Measurements from ENCODE around the gene GCNT1.
"Not testable (repeated sequence)": the region's sequence is repeated elsewhere in the genome, so short reads cannot be mapped to it uniquely, and the experiment has no call there.

The GCNT1 gene

DNA sequence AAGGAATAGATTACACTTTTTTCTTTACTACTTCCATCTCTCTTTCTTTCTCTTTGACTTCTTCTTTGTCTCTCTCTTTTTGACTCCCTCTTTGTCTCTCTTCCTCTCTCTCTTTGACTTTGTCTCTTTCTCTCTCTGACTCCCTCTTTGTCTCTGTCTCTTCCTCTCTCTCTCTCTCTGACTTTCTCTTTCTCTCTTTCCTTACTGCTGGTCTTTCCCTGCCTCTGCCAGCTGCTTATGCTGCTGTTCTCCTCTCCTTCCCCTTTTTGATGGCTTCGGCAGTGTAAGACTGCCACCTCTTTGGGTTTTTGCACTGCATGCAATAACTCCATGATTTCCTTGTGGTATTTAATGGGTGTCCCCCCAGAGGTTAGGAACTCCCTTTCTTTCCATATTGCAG, 32.1 kb downstream of the GCNT1 start:
- not testable (repeated sequence) for DNase-seq (ENCODE audit: low spot score)

- not testable (repeated sequence) for DNase-seq (ENCODE audit: low spot score)
Measured at GRCh38 chr9:76493496-76493895, 34.5 kb downstream of the GCNT1 start.

DNA sequence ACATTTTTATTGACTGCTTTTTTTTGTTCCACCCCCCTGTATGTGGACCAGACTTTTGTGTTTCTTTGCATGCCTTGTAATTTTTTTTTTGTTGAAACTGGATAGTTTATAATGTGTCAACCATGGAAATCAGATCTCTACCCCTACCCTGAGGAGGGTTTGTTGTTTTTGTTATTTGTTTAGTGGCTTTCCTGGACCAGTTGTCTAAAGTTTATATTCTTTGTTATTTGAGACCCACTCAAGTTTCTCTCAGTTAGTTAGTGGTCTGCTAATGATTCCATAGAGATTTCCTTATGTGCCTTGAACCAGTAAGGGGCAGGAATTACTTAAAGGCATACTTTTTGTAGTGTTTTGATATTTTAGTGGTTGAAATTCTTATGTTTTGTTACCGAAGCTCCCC, 41.1 kb downstream of the GCNT1 start:
- no peak for DNase-seq (ENCODE audit: low spot score)

GRCh38 chr9:76502746-76503145, 43.8 kb downstream of the GCNT1 start:
- DNase-seq (ENCODE audit: low spot score) = no peak

DNA sequence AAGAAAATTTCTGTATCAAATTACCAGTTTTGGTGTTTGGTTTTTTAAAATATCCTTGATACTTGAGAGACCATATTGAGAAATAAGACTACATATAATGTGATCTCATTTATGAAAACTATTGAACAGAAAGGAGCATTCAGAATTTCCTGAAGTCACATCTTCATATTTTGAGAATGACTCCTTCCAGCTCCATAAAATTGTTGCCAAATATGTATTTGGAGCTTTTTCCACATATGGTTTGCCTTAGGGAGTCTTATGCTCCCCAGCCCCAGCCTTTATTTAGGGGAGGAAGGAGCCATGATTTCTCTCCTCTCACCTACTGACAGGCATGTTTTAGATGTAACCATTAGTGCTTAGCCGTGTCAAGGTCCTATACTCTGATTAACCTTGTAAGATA, 51.1 kb downstream of the GCNT1 start:
- no peak for DNase-seq (ENCODE audit: low spot score)

DNA sequence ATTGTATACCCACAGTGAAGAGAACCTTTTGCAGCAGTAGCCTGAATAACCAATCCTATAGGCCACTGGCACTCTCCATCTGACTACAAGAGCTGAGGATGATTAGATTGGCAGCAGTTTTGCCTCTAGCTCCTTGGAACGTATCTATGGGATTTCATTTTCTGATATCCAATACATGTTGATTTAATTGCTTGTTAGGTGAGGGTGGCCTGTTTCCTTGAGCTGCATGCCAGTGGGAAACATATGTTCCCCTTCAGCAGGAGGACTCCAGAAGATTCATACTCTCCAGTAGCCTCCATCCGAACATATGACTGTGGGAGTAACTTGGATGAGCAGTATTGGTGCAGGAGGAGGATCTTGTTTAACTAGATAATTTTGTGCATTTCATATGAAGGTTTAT, 51.5 kb downstream of the GCNT1 start:
- DNase-seq (ENCODE audit: low spot score) = no peak

DNA sequence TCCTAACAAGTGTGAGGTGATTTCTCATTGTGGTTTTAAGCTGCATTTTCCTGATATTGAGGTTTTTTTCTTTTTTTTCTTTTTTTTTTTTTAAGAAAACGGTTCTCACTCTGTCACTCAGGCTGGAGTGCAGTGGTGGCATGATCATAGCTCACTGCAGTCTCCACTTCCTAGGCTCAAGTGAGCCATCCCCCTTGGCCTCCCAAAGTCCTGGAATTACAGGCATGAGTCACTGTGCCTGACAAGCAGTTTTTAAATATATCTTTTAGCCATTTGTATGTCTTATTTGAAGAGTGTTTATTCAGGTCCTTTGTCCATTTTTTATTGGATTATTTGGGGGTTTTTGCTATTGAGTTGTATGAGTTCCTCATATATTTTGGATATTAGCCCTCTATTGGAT, 53.8 kb downstream of the GCNT1 start:
- no peak for DNase-seq (ENCODE audit: low spot score)

GRCh38 chr9:76516350-76516749, 57.4 kb downstream of the GCNT1 start:
- no peak for DNase-seq (ENCODE audit: low spot score)

- no peak for DNase-seq (ENCODE audit: low spot score)
Measured at GRCh38 chr9:76516871-76517270, 57.9 kb downstream of the GCNT1 start.

GRCh38 chr9:76519075-76519835, 60.3 kb downstream of the GCNT1 start:
- DNase-seq (ENCODE audit: low spot score) = no peak

- no peak for DNase-seq (ENCODE audit: low spot score)
Measured at GRCh38 chr9:76521244-76521681, 62.3 kb downstream of the GCNT1 start.

DNA sequence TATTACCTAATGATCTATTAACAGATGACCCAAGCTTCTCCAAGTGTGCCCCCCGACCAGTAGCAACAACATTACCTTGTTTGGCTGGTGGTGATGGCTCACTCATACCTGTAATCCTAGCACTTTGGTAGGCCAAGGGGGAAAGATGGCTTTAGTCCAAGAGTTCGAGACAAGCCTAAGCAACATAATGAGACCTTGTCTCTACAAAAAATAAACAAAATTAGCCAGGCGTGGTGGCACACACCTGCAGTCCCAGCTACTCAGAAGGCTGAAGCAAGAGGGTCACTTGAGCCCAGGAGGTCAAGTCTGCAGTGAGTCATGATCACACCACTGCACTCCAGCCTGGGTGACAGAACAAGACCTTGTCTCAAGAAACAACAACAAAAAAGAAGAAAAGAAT, 62.9 kb downstream of the GCNT1 start:
- DNase-seq (ENCODE audit: low spot score) = no peak

- DNase-seq (ENCODE audit: low spot score) = not testable (repeated sequence)
Measured at GRCh38 chr9:76523617-76524200, 64.7 kb downstream of the GCNT1 start.

- no peak for DNase-seq (ENCODE audit: low spot score)
Measured at GRCh38 chr9:76525196-76525595, 66.2 kb downstream of the GCNT1 start.

DNA sequence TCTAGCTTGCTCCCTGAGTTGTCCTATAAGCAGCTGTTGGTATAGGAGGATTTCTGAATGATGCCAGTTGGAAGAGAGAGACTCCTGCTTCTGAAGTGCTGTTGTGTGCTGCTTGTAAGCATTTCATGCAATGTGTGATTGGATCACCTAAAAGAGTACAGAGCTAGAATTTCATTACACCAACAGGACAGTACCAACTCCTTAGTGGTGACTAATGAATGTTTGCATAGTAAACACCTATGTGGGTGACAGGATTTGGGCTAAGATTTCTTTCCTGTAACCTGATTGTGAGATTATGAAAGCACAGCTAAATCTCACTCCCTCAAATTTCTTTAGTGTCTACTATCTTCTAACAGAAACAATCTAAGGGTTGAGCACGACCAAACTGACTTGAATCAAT, 67.0 kb downstream of the GCNT1 start:
- no peak for DNase-seq (ENCODE audit: low spot score)

DNA sequence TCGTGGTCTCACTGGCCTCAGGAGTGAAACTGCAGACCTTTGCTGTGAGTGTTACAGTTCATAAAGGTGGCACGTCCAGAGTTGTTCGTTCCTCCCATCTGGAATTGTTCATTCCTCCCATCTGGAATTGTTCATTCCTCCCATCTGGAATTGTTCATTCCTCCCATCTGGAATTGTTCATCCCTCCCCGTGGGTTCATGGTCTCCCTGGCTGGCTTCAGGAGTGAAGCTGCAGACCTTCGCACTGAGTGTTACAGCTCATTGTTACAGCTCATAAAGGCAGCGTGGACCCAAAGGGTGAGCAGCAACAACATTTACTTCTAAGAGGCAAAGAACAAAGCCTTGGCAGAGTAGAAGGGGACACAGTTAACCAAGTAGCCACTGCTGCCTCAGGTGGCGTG, 69.1 kb downstream of the GCNT1 start:
- DNase-seq (ENCODE audit: low spot score) = no peak

GRCh38 chr9:76528642-76529190, 69.7 kb downstream of the GCNT1 start:
- DNase-seq (ENCODE audit: low spot score) = no peak

DNA sequence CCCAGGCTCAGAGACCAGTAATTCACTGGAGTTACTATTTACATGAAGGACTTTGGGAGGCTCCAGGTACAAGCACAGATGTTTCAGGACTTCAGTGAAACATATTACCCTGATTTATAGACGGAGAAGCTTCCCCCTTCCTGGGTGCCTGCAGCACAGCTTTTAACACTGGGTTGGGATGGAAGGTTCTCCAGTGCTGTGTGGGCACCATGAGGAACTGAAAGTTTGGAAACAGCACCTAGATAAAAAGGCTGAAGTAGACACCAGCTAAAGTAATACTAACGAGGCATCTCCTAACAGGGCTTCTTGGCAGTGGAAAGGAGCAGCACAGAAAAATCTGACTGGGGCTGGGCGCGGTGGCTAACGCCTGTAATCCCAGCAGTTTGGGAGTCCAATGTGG, 70.7 kb downstream of the GCNT1 start:
- DNase-seq (ENCODE audit: low spot score) = no peak

DNA sequence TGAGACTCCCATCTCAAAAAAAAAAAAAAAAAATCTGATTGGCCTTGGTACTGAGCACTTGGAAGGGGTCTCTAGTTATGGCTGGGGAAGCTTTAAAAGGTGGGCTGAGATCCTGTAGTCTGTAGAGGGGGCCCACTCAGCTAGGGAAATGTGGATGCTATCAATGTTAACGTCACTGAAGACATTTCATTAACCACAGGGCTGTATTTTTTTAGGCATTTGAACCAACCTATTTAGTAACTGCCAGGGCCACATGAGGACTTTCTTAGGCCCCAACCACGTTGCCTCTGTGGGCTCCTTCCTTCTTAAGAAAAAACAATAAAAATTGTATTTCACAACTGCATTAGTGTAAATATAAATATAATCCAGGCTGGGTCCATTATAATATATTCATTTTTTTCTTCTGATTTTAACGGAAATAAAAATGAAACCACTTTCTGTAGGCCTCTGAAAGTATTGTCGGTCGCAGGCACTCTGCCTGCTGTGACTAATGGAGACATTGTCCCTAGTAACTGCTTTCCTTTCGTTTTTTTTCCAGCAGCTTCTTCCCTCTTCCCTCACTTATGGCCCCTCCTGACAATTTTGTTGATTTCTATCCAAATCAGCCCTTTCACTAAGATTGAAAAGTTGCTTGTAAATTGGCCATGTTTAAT, 71.6 kb downstream of the GCNT1 start:
- DNase-seq (ENCODE audit: low spot score) = no peak

DNA sequence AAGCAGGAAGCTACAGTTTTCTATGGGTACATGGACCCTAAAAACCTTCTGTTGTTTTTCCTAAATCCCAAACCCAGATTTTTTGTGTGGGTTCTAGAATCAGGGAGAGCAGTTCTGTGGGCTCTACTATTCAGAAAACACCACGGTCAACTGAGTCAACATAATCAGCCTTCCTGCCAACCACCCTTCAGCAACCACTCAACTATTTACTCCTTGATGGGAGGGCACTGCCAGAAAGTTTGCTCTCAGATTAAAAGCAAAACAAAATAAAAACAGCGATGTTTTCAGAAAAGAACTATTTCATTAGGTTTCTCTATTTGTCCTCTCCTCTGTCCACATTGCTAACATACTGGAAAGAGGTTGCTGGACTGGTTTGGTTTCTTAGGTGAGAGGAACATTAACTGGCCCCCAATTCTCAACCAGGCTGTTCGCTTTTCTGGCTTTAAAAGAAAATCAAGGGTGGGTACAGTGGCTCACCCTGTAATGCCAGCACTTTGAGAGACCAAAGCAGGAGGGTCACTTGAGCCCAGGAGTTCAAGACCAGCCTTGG, 72.3 kb downstream of the GCNT1 start:
- DNase-seq (ENCODE audit: low spot score) = no peak

DNA sequence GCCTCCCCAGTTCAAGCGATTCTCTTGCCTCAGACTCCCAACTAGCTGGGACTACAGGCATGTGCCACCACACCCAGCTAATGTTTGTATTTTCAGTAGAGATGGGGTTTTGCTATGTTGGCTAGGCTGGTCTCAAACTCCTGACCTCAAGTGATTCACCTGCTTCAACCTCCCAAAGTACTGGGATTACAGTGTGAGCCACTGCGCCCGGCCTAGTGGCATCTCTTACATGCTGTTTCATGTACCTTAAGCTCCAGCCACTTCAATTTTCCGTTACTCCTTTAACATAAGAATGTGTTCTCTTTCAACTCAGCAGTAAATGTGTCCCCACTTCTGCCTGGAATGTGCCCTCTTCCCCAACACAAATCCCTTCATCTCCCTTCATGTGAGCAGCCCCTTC, 73.9 kb downstream of the GCNT1 start:
- not testable (repeated sequence) for DNase-seq (ENCODE audit: low spot score)

DNA sequence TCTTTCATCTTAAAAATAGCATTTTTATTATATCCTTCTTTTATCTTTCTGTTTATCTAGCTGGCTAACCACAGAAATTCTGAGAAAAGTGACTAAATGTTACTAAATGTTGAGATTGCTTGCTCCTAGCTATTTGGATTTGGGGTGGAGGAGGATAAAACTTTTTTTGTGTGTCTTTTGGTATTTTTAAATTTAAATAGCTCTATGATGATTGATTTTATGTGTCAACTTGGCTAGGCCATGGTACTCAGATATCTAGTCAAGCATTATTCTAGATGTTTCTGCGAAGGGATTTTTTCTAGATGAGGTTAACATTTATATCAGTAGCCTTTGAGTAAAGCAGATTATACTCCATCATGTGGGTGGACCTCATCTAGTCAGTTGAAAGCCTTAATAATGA, 75.0 kb downstream of the GCNT1 start:
- DNase-seq (ENCODE audit: low spot score) = no peak

GRCh38 chr9:76537150-76537646, 78.2 kb downstream of the GCNT1 start:
- DNase-seq (ENCODE audit: low spot score) = no peak

Measured in left forelimb (tissue), 1 donor.